T-cell (primary cell): ENCODE results near the gene ATP2A3. TPM values are rescaled to one million over a fixed set of nuclear protein-coding genes. Genes with fewer than 3 reads are reported as not detected.

Source experiments
- ATAC-seq, 4 experiments: fragments of 200-7000 bp in 3 of 4; fragments of 150-1000 bp in 1 of 4; cut with Tn5 transposase; replicated peaks in 1 of 4; 1 replicate in 3 of 4; 2 replicates in 1 of 4; pipeline ENCODE4 v1.10.0; 2021; ENCODE audit warnings: moderate library complexity in 3 of 4, mild to moderate bottlenecking in 2 of 4, moderate number of reproducible peaks in 1 of 4
- CTCF ChIA-PET, 2 donors: fragments of 300-600 bp; sonication (Branson Sonifier 250); formaldehyde crosslinking; loops; one replicate each; lab custom pipeline; 2022; ENCODE audit warnings: antibody characterized with exemption in 2 of 2; lab: Charles Lee
- POLR2A ChIA-PET, 2 donors: fragments of 300-600 bp; sonication (Branson Sonifier 250); formaldehyde crosslinking; loops; one replicate each; lab custom pipeline; 2022; ENCODE audit warnings: antibody characterized with exemption in 2 of 2; lab: Charles Lee
- DNase-seq, 35 experiments: peaks; one replicate each; pipeline versions ENCODE4 v3.0.0 to v3.0.0-alpha.2; 2013 to 2023
- H3K27ac ChIP-seq: one replicate; pipeline ENCODE4 v1.5.1; 2013; ENCODE audit warnings: low read length
- H3K27me3 ChIP-seq, 2 experiments: replicated peaks in 1 of 2; 1 replicate in 1 of 2; 2 replicates in 1 of 2; pipeline versions ENCODE4 v1.6.1 to v1.7.0; 2013; ENCODE audit warnings: low read length in 1 of 2, mixed read lengths in 1 of 2; ENCODE audit not compliant: control insufficient read depth in 2 of 2, insufficient read depth in 2 of 2; ENCODE audit errors: extremely low read depth in 1 of 2
- H3K36me3 ChIP-seq, 2 donors: 1 replicate in 1 of 2; 2 replicates in 1 of 2; pipeline versions ENCODE4 v1.6.1 to v1.7.0; 2013; ENCODE audit warnings: low read length in 1 of 2; ENCODE audit not compliant: control insufficient read depth in 2 of 2, insufficient read depth in 1 of 2; ENCODE audit errors: extremely low read depth in 1 of 2
- H3K4me1 ChIP-seq, 2 experiments: 1 replicate in 1 of 2; 2 replicates in 1 of 2; pipeline versions ENCODE4 v1.6.1 to v1.7.0; 2013; ENCODE audit warnings: low read length in 2 of 2, mixed read lengths in 1 of 2; ENCODE audit not compliant: insufficient read depth in 2 of 2, control insufficient read depth in 1 of 2; ENCODE audit errors: extremely low read depth in 1 of 2
- H3K4me3 ChIP-seq, 2 donors: 1 replicate in 1 of 2; 2 replicates in 1 of 2; pipeline versions ENCODE4 v1.5.1 to v1.7.0; 2013; ENCODE audit warnings: mild to moderate bottlenecking in 2 of 2, low read length in 1 of 2, moderate library complexity in 1 of 2; ENCODE audit not compliant: control insufficient read depth in 1 of 2; ENCODE audit errors: extremely low read depth in 1 of 2
- H3K9me3 ChIP-seq: 2 replicates; pipeline ENCODE4 v1.7.0; 2013
- H3K27ac Mint-ChIP-seq, 2 donors: one replicate each; pipeline ENCODE4 v1.8.0; 2020 to 2021; ENCODE audit warnings: mild to moderate bottlenecking in 2 of 2, mixed read lengths in 2 of 2
- H3K27me3 Mint-ChIP-seq, 2 donors: one replicate each; pipeline ENCODE4 v1.8.0; 2021 to 2022; ENCODE audit warnings: mixed read lengths in 2 of 2
- H3K36me3 Mint-ChIP-seq: one replicate; pipeline ENCODE4 v1.8.0; 2021; ENCODE audit warnings: mixed read lengths
- H3K4me1 Mint-ChIP-seq, 3 donors: one replicate each; pipeline ENCODE4 v1.8.0; 2020 to 2022; ENCODE audit warnings: mixed read lengths in 3 of 3, mild to moderate bottlenecking in 1 of 3
- H3K4me3 Mint-ChIP-seq, 3 donors: one replicate each; pipeline ENCODE4 v1.8.0; 2020 to 2022; ENCODE audit warnings: mild to moderate bottlenecking in 3 of 3, mixed read lengths in 3 of 3, moderate library complexity in 3 of 3
- H3K9me3 Mint-ChIP-seq, 3 donors: one replicate each; pipeline ENCODE4 v1.8.0; 2020 to 2022; ENCODE audit warnings: mixed read lengths in 3 of 3
- WGBS: methylation state at CpG from one replicate; pipeline ENCODE4 v1.1.5; 2013; ENCODE audit warnings: missing lambda C conversion rate; ENCODE audit not compliant: insufficient coverage; 5-methylcytosine and 5-hydroxymethylcytosine counted together
- total RNA-seq, 35 experiments: library from RNA in 6 of 35; stranded (reverse) in 6 of 35; fragments of 120-200 nt in 1 of 35; gene quantifications; one replicate each; pipeline versions ENCODE4 v1.2.1 to v1.2.4 and lab custom pipeline; 2013 to 2026

Gene ATP2A3
- total RNA-seq, 5 donors from 2014 or later (not counting 1 experiment from before 2014, with no cell fraction given): 228 to 303 (median 248) TPM

DNA sequence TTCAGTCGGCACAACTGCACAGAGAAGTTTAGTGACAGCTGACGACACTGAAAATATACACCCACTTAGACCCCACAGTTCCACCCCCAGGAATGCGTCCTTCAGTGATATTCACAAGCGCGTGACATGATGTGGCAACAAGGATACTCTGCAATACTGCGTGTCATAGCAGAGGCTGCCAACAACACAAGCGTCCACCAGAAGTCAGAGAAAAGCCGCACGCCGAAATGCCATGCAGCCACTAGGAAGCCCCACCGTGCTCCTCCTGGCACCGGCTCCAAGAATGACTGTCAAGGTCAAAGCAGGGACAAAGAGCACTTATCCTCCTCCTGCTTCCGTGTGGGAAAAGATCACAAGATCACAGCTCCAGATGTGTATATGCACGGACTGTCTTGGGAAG is 3.5 kb downstream of the ATP2A3 start:
- no peaks in the 10 kb centered on the region for H3K27me3 Mint-ChIP-seq
- POLR2A ChIA-PET: interaction anchor here in 1 of 2 donors (0.5 kb wide), 1 partner anchor 172 kb away, joined by 6 read pairs; no protein-coding TSS in a partner anchor

DNA sequence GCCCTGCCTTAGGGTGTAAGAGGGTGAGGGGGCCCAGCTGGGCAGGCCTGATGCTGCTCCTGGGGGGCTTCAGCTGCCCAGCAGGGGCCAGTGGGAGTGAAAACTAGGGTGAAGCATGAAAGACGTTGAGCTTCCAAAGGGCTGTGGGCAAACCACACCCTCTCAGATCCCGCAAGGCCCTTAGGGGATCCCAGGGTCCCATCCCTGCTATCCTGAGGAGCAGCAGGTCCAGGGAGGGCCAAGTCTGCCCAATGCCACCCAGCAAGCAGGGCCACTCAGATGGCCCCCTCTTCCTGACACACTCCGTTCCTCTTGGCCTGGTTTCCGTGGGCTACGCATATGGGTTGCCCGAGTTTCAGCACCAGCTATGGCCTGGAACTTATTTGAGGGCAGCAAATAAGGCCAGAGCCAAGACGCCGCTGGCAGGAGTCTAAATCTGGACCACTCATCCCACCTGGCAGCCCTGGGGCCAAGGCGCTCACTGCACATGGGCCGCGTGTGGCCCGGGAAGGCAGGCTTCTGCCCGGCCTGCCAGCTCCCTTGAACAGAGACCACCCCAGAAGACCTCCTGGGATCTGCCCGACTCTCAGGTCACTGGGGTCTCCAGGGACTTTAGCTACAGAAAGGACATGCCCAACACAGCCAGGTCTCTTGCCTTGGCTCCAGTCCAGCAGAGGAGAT is 4.2 kb downstream of the ATP2A3 start:
- POLR2A ChIA-PET: interaction anchor here in 1 of 2 donors (0.5 to 0.6 kb wide), 2 partner anchors 173 to 1091 kb away, joined by 3 to 6 read pairs; no protein-coding TSS in a partner anchor
- 92% methylated on average over 9 of the region's 14 CpGs for WGBS
- ATAC-seq: no peak
- peaks cover 72 to 78% (median 73%) of the 10 kb centered on the region in 3 donors for H3K4me1 Mint-ChIP-seq
- no peaks in the 10 kb centered on the region for H3K9me3 Mint-ChIP-seq
- peak overlapping the region; percentile 80 to 87 for H3K27ac Mint-ChIP-seq
- Histone ChIP-seq H3K9me3 (no peaks in the 10 kb centered on the region), H3K36me3 (peaks cover 6 to 47% of the 10 kb centered on the region in 2 donors), H3K4me1 (peaks cover 38 to 81% of the 10 kb centered on the region in 2 experiments), H3K27ac (peak overlapping the region; percentile 29), H3K4me3 (peak overlapping the region in 1 of 2 donors; percentile 44), H3K27me3 (no peaks in the 10 kb centered on the region)
- CTCF ChIA-PET: no interaction called here
- DNase-seq: no peak
- peak overlapping the region; percentile 49 to 92 (median 51) for H3K4me3 Mint-ChIP-seq
- no peaks in the 10 kb centered on the region for H3K27me3 Mint-ChIP-seq
- H3K36me3 Mint-ChIP-seq: peaks cover 12% of the 10 kb centered on the region

More for the DNA sequence above, 3.5 kb downstream of the ATP2A3 start:
- H3K9me3 Mint-ChIP-seq: no peaks in the 10 kb centered on the region
- Histone ChIP-seq H3K4me1 (peaks cover 45 to 82% of the 10 kb centered on the region in 2 experiments), H3K27me3 (no peaks in the 10 kb centered on the region), H3K27ac (peak overlapping the region; percentile 29), H3K4me3 (peak overlapping the region; percentile 44 to 98), H3K36me3 (peaks cover 5 to 40% of the 10 kb centered on the region in 2 donors), H3K9me3 (no peaks in the 10 kb centered on the region)
- ATAC-seq: no peak
- WGBS: 81% methylated on average over 11 of the region's 14 CpGs
- CTCF ChIA-PET: no interaction called here
- H3K4me1 Mint-ChIP-seq: peaks cover 76 to 80% (median 79%) of the 10 kb centered on the region in 3 donors
- peaks cover 12% of the 10 kb centered on the region for H3K36me3 Mint-ChIP-seq
- DNase-seq: peak in 2 of 35 experiments; percentile 10 to 23
- peak overlapping the region; percentile 49 to 92 (median 51) for H3K4me3 Mint-ChIP-seq
- H3K27ac Mint-ChIP-seq: peak overlapping the region; percentile 68 to 80

GRCh38 chr17:3959295-3959899 is 4.8 kb downstream of the ATP2A3 start:
- Histone ChIP-seq H3K27ac (peak overlapping the region; percentile 29), H3K36me3 (peaks cover 8 to 47% of the 10 kb centered on the region in 2 donors), H3K4me3 (peak overlapping the region in 1 of 2 donors; percentile 28), H3K9me3 (no peaks in the 10 kb centered on the region), H3K27me3 (no peaks in the 10 kb centered on the region), H3K4me1 (peaks cover 38 to 81% of the 10 kb centered on the region in 2 experiments)
- DNase-seq (no peak), ATAC-seq (no peak)
- H3K4me3 Mint-ChIP-seq: peak overlapping the region in 2 of 3 donors; percentile 3 to 92
- H3K27me3 Mint-ChIP-seq: no peaks in the 10 kb centered on the region
- H3K36me3 Mint-ChIP-seq: peaks cover 12% of the 10 kb centered on the region
- no peaks in the 10 kb centered on the region for H3K9me3 Mint-ChIP-seq
- ChIA-PET CTCF (no interaction called here), POLR2A (no interaction called here)
- peak overlapping the region; percentile 80 to 87 for H3K27ac Mint-ChIP-seq
- 70% methylated on average over 10 of the region's 15 CpGs for WGBS
- H3K4me1 Mint-ChIP-seq: peaks cover 71 to 76% (median 72%) of the 10 kb centered on the region in 3 donors

GRCh38 chr17:3957735-3958599 is 6.3 kb downstream of the ATP2A3 start:
- H3K27ac Mint-ChIP-seq: peak overlapping the region; percentile 61 to 77
- no peak for DNase-seq
- H3K4me3 Mint-ChIP-seq: peak overlapping the region in 1 of 3 donors; percentile 12
- no peaks in the 10 kb centered on the region for H3K9me3 Mint-ChIP-seq
- peaks cover 66 to 71% (median 67%) of the 10 kb centered on the region in 3 donors for H3K4me1 Mint-ChIP-seq
- no peaks in the 10 kb centered on the region for H3K27me3 Mint-ChIP-seq
- Histone ChIP-seq H3K36me3 (peaks cover 4 to 58% of the 10 kb centered on the region in 2 donors), H3K27ac (no peak overlapping the region), H3K27me3 (no peaks in the 10 kb centered on the region), H3K9me3 (no peaks in the 10 kb centered on the region), H3K4me3 (no peak overlapping the region), H3K4me1 (peaks cover 33 to 84% of the 10 kb centered on the region in 2 experiments)
- CTCF ChIA-PET: no interaction called here
- 96% methylated on average over 14 of the region's 18 CpGs for WGBS
- no peak for ATAC-seq
- H3K36me3 Mint-ChIP-seq: peaks cover 12% of the 10 kb centered on the region
- POLR2A ChIA-PET: no interaction called here

DNA sequence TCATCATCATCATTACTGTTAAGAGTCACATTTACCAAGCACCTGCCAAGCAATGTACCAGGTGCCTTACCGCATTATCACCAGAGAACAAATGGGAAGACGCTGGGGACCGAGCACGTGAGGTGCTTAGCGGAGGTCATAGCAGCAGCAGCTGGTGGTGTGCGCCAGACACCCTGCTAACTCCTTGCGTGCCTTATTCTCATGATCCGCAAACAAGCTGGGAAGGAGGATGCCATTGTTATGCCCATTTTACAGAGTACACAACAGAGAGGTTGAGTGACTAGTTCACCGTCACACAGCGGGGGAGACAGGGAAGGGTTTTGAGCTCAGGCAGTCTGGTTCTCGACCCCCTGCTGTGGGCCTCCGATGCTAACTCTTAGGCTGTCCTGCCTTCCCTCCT is 7.3 kb downstream of the ATP2A3 start:
- CTCF ChIA-PET: interaction anchor here in 1 of 2 donors (1.1 kb wide), 1 partner anchor 43 kb away, joined by 3 read pairs; no protein-coding TSS in a partner anchor
- Mint-ChIP-seq H3K36me3 (peaks cover 12% of the 10 kb centered on the region), H3K4me1 (peaks cover 56 to 61% (median 57%) of the 10 kb centered on the region in 3 donors), H3K27me3 (no peaks in the 10 kb centered on the region), H3K27ac (peak overlapping the region; percentile 77), H3K9me3 (no peaks in the 10 kb centered on the region), H3K4me3 (peak overlapping the region in 1 of 3 donors; percentile 12)
- ATAC-seq (no peak), DNase-seq (no peak)
- H3K4me3 ChIP-seq: no peak overlapping the region
- no peak overlapping the region for H3K27ac ChIP-seq
- no peaks in the 10 kb centered on the region for H3K9me3 ChIP-seq
- peaks cover 24 to 74% of the 10 kb centered on the region in 2 experiments for H3K4me1 ChIP-seq
- no peaks in the 10 kb centered on the region for H3K27me3 ChIP-seq
- POLR2A ChIA-PET: no interaction called here
- WGBS: 87% methylated on average over 11 of the region's 12 CpGs
- peaks cover 3 to 63% of the 10 kb centered on the region in 2 donors for H3K36me3 ChIP-seq
